AG09319 (cell line): ENCODE measurements around the gene BPIFB1.

Source experiments
- DNase-seq: peaks from one replicate; pipeline ENCODE4 v3.0.0-alpha.2; 2010; ENCODE audit warnings: low read depth; ENCODE audit errors: extremely low read depth
- CTCF ChIP-seq: IDR thresholded peaks from 2 replicates; pipeline ENCODE4 v1.5.1; 2011; ENCODE audit warnings: low read depth, mild to moderate bottlenecking, inconsistent platforms, low read length, moderate library complexity

Gene BPIFB1

GRCh38 chr20:33312583-33312982 lies 29.6 kb downstream of the BPIFB1 start:
- no peak for TF ChIP-seq CTCF
- no peak for DNase-seq

DNA sequence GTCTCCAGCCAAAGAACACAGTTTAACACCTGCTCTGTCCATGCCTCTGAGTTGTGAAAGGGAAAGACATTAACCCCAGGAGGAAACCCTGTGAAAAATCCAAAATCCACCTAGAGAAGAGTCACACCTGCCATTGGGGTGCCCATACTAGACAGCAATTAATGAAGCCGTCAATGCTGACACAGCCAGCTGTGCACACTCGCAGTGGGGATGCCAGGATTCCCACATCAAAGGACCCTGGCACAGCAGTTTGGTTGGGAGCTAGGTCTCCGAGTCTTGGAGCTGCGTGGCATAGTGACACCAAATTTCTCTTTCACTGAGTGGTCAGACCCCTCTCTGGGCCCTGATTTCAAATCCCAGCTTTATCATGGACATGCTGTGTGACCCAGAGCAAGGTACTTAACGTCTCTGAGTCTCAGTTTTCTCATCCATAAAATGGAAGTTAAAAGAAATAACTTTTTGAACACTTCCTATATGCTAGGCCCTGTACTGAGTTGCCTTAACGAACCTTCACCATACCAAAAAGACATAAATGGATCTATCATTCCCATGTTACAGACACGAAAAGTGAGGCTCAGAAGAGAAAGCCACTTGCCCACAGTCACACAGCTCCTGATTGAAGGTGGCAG lies 30.8 kb downstream of the BPIFB1 start:
- no peak for TF ChIP-seq CTCF
- no peak for DNase-seq

DNA sequence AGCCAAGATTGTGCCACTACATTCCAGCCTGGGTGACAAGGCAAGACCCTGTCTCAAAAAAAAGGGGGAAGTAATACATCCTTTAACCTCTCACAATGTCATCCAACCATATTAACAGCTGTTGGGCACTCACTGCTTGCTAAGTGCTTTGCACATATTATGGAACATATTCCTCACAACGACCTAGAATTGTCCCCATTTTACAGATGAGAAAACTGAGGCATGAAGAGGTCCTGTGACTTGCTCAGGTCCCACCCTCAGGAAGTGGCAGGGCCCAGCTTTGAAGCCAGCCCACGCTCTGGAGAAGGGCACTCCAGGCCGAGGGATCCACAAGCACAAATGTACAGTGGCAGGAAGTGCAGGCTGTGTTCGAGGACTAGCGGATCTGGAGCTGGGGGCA lies 33.3 kb downstream of the BPIFB1 start:
- TF ChIP-seq CTCF = no peak
- no peak for DNase-seq

DNA sequence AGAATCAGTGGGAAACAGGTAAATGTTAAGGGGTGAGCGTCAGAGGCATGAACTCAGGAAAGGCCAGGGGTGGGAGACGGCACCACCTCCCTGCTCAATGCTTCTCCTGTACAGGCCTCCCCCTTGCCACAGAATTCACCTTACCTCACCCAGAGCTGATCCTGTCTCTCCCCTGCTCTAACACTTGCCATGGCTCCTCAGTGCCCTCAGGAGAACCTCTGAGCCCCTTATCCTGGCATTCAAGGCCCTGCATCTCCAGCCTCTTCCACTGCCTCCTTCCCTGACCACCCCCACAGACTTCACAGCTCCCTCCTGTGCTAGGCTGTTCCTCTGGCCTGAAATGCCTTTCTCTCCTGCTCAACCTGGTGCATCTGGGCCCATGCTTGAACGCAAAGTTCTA lies 33.9 kb downstream of the BPIFB1 start:
- DNase-seq = no peak
- TF ChIP-seq CTCF = no peak

- DNase-seq = no peak
- TF ChIP-seq CTCF = no peak
Measured at GRCh38 chr20:33317424-33318095, 34.5 kb downstream of the BPIFB1 start.

- no peak for TF ChIP-seq CTCF
- DNase-seq = no peak
Measured at GRCh38 chr20:33318096-33318429, 35.0 kb downstream of the BPIFB1 start.

- no peak for DNase-seq
- no peak for TF ChIP-seq CTCF
Measured at GRCh38 chr20:33320006-33320405, 37.0 kb downstream of the BPIFB1 start.
